Prostate gland (tissue), 2 donors: ENCODE data around the gene TOPAZ1.

ENCODE experiments used
- POLR2A ChIP-seq: fragments of 450-650 bp; IDR thresholded peaks from one replicate; pipeline ENCODE4 v1.6.1; 2016; ENCODE audit warnings: antibody characterized with exemption, mild to moderate bottlenecking
- TF ChIP-seq, protein P1 (sequence below), 4 experiments: fragments of 200-600 bp in 2 of 4; fragments of 450-650 bp in 2 of 4; sonication (generic) in 2 of 4; IDR thresholded peaks; 1 replicate in 3 of 4; 2 replicates in 1 of 4; pipeline ENCODE4 v1.5.1; 2016 to 2019; ENCODE audit warnings: antibody characterized with exemption in 4 of 4, mild to moderate bottlenecking in 2 of 4, moderate library complexity in 2 of 4

GRCh38 chr3:44224131-44224530 is 17.6 kb upstream of the TOPAZ1 start:
- TF ChIP-seq, protein P1, sequence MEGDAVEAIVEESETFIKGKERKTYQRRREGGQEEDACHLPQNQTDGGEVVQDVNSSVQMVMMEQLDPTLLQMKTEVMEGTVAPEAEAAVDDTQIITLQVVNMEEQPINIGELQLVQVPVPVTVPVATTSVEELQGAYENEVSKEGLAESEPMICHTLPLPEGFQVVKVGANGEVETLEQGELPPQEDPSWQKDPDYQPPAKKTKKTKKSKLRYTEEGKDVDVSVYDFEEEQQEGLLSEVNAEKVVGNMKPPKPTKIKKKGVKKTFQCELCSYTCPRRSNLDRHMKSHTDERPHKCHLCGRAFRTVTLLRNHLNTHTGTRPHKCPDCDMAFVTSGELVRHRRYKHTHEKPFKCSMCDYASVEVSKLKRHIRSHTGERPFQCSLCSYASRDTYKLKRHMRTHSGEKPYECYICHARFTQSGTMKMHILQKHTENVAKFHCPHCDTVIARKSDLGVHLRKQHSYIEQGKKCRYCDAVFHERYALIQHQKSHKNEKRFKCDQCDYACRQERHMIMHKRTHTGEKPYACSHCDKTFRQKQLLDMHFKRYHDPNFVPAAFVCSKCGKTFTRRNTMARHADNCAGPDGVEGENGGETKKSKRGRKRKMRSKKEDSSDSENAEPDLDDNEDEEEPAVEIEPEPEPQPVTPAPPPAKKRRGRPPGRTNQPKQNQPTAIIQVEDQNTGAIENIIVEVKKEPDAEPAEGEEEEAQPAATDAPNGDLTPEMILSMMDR (IDR thresholded peaks at IDR 0.05): no peak
- no peak for TF ChIP-seq POLR2A
